HEK293T (cell line): ENCODE results near the gene MCHR2.

ENCODE experiments used
- CTCF ChIA-PET: fragments of 350-600 bp; formaldehyde crosslinking; extraction: SDS; loops from one replicate; lab custom pipeline; 2021; ENCODE audit warnings: antibody characterized with exemption, inconsistent platforms; lab: Yijun Ruan, JAX
- POLR2A ChIA-PET: fragments of 350-600 bp; formaldehyde crosslinking; extraction: SDS; loops from one replicate; lab custom pipeline; 2020; ENCODE audit warnings: antibody characterized with exemption, inconsistent platforms; lab: Yijun Ruan, JAX
- DNase-seq: peaks from one replicate; pipeline ENCODE4 v3.0.0; 2012; ENCODE audit warnings: mixed read lengths; ENCODE audit errors: extremely low spot score
- ARNT ChIP-seq: fragments of 450-650 bp; IDR thresholded peaks from 2 replicates; pipeline ENCODE4 v1.6.1; 2017; ENCODE audit warnings: mild to moderate bottlenecking
- BHLHE40 ChIP-seq: fragments of 450-650 bp; IDR thresholded peaks from 2 replicates; pipeline ENCODE4 v1.6.1; 2016; ENCODE audit warnings: mild to moderate bottlenecking, moderate library complexity, borderline replicate concordance
- CTBP1 ChIP-seq: fragments of 450-650 bp; IDR thresholded peaks from 2 replicates; pipeline ENCODE4 v1.6.1; 2016; ENCODE audit warnings: borderline replicate concordance
- ELF4 ChIP-seq: fragments of 450-650 bp; IDR thresholded peaks from 2 replicates; pipeline ENCODE4 v1.6.1; 2017; ENCODE audit warnings: antibody characterized with exemption
- FOXA1 ChIP-seq: fragments of 450-650 bp; IDR thresholded peaks from 2 replicates; pipeline ENCODE4 v1.6.1; 2016; ENCODE audit warnings: mild to moderate bottlenecking
- FOXK2 ChIP-seq: fragments of 450-650 bp; IDR thresholded peaks from 2 replicates; pipeline ENCODE4 v1.6.1; 2016; ENCODE audit warnings: mild to moderate bottlenecking
- FOXM1 ChIP-seq: fragments of 450-650 bp; IDR thresholded peaks from 2 replicates; pipeline ENCODE4 v1.6.1; 2017; ENCODE audit warnings: mild to moderate bottlenecking, borderline replicate concordance
- HDGF ChIP-seq: fragments of 450-650 bp; IDR thresholded peaks from 2 replicates; pipeline ENCODE4 v1.6.1; 2017; ENCODE audit warnings: antibody characterized with exemption, borderline replicate concordance
- L3MBTL2 ChIP-seq: fragments of 450-650 bp; conservative IDR thresholded peaks from 2 replicates; pipeline ENCODE4 v1.6.1; 2016; ENCODE audit warnings: mild to moderate bottlenecking
- LEF1 ChIP-seq: fragments of 450-650 bp; IDR thresholded peaks from 2 replicates; pipeline ENCODE4 v1.6.1; 2017; ENCODE audit warnings: mild to moderate bottlenecking, borderline replicate concordance
- NFRKB ChIP-seq: fragments of 450-650 bp; IDR thresholded peaks from 2 replicates; pipeline ENCODE4 v1.6.1; 2016; ENCODE audit warnings: mild to moderate bottlenecking, moderate library complexity
- SP1 ChIP-seq: fragments of 450-650 bp; IDR thresholded peaks from 2 replicates; pipeline ENCODE4 v1.6.1; 2017
- SUZ12 ChIP-seq: fragments of 450-650 bp; IDR thresholded peaks from 2 replicates; pipeline ENCODE4 v1.6.1; 2016; ENCODE audit warnings: mild to moderate bottlenecking
- TARDBP ChIP-seq: fragments of 450-650 bp; IDR thresholded peaks from 2 replicates; pipeline ENCODE4 v1.6.1; 2016
- ZNF384 ChIP-seq: fragments of 450-650 bp; IDR thresholded peaks from 2 replicates; pipeline ENCODE4 v1.6.1; 2016
- TF ChIP-seq, protein P1 (sequence below): fragments of 450-650 bp; IDR thresholded peaks from 2 replicates; pipeline ENCODE4 v1.6.1; 2016

Gene MCHR2

DNA sequence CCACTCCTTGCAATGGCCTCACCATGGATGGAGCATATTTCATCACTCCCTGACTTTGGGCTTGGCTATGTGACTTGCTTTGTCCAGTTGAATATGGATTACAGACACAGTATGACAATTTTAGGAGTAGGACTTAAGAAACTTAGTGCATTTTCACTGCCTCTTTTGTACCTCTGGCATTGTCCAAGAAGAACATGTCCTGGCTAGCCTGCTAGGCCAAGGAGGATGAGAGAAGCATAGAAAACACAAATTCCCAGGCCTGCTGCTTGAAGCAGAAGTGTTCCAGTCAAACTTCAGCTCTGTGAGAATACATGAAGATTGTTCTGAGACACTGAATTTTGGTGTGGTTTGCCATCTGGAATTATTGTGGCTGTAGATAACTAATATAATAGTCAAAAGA lies 3.1 kb upstream of the MCHR2 start:
- no peak for DNase-seq
- ChIA-PET CTCF (no interaction called here), POLR2A (no interaction called here)
- TF ChIP-seq FOXA1 (no peak), SP1 (no peak), HDGF (no peak), LEF1 (no peak), ARNT (no peak), FOXK2 (no peak), ELF4 (no peak), NFRKB (no peak), L3MBTL2 (no peak), FOXM1 (no peak), BHLHE40 (no peak), TARDBP (no peak), CTBP1 (no peak), ZNF384 (no peak), SUZ12 (no peak)
- TF ChIP-seq, protein P1, sequence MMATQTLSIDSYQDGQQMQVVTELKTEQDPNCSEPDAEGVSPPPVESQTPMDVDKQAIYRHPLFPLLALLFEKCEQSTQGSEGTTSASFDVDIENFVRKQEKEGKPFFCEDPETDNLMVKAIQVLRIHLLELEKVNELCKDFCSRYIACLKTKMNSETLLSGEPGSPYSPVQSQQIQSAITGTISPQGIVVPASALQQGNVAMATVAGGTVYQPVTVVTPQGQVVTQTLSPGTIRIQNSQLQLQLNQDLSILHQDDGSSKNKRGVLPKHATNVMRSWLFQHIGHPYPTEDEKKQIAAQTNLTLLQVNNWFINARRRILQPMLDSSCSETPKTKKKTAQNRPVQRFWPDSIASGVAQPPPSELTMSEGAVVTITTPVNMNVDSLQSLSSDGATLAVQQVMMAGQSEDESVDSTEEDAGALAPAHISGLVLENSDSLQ = no peak

DNA sequence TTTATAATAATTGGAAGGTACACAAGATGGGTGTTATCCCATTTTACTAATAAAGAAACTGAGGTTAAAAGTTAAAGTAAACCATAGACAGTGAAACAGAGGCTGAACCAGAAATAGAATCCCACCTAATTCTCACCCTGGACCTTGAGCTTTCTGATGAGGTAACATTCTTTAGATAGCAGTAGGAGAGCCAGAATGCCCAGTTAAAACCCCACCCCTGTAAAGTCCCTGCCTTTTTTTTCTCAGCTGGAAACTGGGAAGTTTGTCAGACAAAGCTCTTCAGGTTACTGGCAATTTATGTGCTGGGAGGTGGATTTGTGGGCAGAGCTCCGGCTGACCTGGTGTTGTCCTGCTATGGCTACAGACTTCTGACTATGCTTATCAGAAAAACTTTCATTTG lies 1.9 kb upstream of the MCHR2 start:
- POLR2A ChIA-PET = no interaction called here
- TF ChIP-seq LEF1 = no peak
- TF ChIP-seq BHLHE40 = no peak
- no peak for TF ChIP-seq FOXM1
- TF ChIP-seq HDGF = no peak
- TF ChIP-seq ZNF384 = no peak
- TF ChIP-seq ARNT = no peak
- no peak for TF ChIP-seq SUZ12
- TF ChIP-seq, protein P1 = no peak
- no peak for TF ChIP-seq ELF4
- TF ChIP-seq FOXK2 = no peak
- no peak for TF ChIP-seq NFRKB
- TF ChIP-seq FOXA1 = no peak
- TF ChIP-seq CTBP1 = no peak
- no peak for TF ChIP-seq TARDBP
- no peak for TF ChIP-seq L3MBTL2
- no peak for TF ChIP-seq SP1
- no peak for DNase-seq
- CTCF ChIA-PET = interaction anchor here (0.9 kb wide), 1 partner anchor 465 kb away, joined by 3 read pairs; no protein-coding TSS in a partner anchor

DNA sequence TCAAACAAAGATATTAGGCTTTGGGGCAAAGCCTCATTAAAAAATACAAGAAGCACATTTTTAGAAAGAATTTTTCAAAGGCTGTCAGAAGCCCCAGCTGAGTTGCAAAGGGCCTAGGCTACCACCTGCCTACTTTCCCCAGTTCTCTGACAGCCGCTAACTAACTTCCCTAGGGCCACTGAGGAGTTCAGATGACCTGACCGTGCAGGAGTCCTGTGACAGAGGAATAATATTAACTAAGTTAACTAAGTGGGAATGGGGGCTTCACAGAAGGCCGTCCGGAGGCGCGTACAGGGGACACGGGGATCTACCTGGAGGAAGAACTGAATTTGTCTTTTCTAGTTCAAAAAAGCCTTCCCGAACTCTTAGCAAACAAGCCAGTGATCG lies 884 bp downstream of the MCHR2 start:
- no peak for TF ChIP-seq FOXM1
- TF ChIP-seq, protein P1 = no peak
- no peak for TF ChIP-seq ARNT
- no peak for TF ChIP-seq L3MBTL2
- TF ChIP-seq SUZ12 = no peak
- no peak for TF ChIP-seq CTBP1
- no peak for TF ChIP-seq FOXA1
- no peak for TF ChIP-seq ZNF384
- TF ChIP-seq HDGF = no peak
- TF ChIP-seq FOXK2 = no peak
- no peak for TF ChIP-seq NFRKB
- TF ChIP-seq SP1 = no peak
- TF ChIP-seq ELF4 = no peak
- no peak for TF ChIP-seq LEF1
- TF ChIP-seq BHLHE40 = no peak
- ChIA-PET CTCF (no interaction called here), POLR2A (no interaction called here)
- no peak for DNase-seq

DNA sequence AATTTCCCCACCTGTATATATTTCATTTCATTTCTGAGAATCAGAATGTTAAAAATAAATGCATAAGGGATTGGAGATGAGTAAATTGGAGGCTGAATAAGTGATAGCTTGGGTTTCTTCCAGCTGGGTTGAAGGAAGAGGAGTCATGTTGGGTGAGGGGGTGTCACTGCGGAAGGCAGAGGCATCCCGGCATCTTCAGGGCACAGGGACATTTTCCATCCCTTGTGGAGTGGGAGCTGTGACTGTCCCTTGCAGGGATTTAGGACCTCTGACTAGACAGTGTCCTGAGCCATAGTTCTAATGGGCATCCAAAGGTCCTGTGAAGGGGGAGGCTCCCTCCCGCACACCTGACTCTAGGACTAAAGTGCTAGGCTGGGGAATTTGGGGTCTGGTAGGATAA lies 2.1 kb downstream of the MCHR2 start:
- DNase-seq = no peak
- TF ChIP-seq LEF1 (no peak), HDGF (no peak), ELF4 (no peak), TARDBP (no peak), SP1 (no peak), CTBP1 (no peak), SUZ12 (no peak), ARNT (no peak), FOXK2 (no peak), FOXM1 (no peak), NFRKB (no peak), BHLHE40 (no peak)
- TF ChIP-seq, protein P1 = no peak
- ChIA-PET POLR2A (no interaction called here), CTCF (no interaction called here)

DNA sequence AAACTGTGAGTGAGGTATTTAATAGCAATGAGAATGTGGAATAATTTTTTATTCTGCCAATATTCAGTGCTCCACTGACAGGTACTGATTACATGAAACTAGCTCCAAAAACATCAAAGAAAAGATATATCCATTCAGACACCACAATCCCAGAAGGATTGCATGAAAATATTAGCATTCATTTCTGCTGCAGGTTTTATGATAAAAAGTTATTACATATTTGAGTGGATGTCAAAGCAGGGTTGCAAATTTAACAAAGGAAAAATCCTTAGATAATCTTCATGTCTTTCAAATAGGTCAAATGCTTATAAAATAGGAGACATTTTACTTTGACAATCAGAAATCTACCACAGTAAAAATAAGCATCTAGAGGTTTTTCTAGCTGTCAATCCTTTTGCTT lies 13.3 kb downstream of the MCHR2 start:
- no peak for TF ChIP-seq LEF1
- no peak for TF ChIP-seq ZNF384
- no peak for TF ChIP-seq HDGF
- TF ChIP-seq L3MBTL2 = no peak
- TF ChIP-seq FOXA1 = no peak
- no peak for TF ChIP-seq ELF4
- TF ChIP-seq, protein P1 = no peak
- TF ChIP-seq FOXK2 = no peak
- TF ChIP-seq SUZ12 = no peak
- TF ChIP-seq ARNT = no peak
- TF ChIP-seq SP1 = no peak
- no peak for TF ChIP-seq TARDBP
- no peak for TF ChIP-seq CTBP1
- no peak for TF ChIP-seq FOXM1
- no peak for TF ChIP-seq NFRKB
- CTCF ChIA-PET = no interaction called here
- POLR2A ChIA-PET = no interaction called here
- no peak for DNase-seq
